ENCODE measurements around the gene KRT86.
"Not testable (repeated sequence)": the region's sequence is repeated elsewhere in the genome, so short reads cannot be mapped to it uniquely, and the experiment has no call there.

The KRT86 gene

DNA sequence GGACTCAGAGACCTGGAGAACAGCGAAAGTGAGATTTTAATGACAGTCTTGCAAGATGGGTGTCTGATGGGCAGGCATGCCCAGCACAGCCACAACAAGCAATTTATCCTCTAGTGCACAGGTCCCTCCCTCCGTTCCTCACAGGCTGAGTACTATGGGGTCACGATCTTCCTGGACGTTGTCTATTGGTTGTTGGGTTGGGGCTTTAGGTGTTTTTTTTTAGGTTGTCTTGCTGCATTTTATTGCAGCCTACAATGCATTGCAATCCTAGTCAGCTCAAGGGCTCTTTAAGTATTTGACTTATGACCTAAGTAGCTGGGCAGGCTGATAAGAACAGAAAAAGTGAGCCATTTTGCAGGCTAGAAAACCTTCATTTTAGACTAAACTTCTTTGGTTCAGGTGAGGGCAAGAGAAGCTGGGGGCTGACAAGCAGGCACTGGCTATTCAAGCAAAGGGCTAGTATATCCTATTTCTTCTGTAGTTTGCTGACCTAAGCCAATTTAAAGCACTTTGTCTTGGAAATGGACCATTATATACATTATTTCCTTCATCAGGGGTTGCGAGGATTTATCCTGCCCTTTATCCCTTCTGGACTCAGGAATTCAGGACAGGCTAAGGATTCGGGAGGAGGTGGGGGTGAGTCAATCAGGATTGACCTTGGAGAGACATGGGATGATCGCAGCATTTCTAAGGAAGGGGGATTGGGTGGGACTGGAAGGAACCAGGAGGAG lies 35.4 kb upstream of the KRT86 start:
- no peak for DNase-seq

DNA sequence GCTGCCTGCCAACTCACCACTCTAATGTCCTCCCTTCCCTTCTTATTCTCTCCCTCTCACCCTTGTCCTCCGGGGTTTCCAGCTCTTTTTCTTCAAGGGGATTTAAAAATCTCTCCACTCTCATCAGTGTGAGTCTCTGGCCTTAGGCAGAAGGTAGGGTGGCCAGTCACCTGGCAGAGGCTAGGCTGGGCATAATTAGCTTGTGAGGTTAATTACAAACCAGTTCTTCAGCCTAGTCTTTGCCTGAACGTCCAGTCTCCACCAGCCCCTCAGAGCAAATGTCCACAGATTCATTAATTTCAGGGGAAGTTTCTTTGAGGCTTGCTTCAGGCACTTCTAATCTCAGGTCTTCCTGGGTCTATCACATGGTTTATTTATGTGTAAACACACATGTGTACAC lies 34.7 kb upstream of the KRT86 start:
- no peak for DNase-seq

DNA sequence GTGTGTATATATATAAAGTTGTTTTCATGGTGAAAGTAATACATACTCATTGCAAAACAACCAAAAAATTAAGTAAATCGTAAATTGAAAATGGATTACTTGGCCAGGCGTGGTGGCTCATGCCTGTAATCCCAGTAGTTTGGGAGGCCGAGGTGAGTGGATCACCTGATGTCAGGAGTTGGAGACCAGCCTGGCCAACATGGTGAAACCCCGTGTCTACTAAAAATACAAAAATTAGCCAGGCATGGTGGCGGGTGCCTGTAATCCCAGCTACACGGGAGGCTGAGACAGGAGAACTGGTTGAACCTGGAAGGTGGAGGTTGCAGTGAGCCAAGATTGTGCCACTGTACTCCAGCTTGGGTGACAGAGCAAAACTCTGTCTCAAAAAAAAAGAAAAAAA lies 34.2 kb upstream of the KRT86 start:
- not testable (repeated sequence) for DNase-seq

DNA sequence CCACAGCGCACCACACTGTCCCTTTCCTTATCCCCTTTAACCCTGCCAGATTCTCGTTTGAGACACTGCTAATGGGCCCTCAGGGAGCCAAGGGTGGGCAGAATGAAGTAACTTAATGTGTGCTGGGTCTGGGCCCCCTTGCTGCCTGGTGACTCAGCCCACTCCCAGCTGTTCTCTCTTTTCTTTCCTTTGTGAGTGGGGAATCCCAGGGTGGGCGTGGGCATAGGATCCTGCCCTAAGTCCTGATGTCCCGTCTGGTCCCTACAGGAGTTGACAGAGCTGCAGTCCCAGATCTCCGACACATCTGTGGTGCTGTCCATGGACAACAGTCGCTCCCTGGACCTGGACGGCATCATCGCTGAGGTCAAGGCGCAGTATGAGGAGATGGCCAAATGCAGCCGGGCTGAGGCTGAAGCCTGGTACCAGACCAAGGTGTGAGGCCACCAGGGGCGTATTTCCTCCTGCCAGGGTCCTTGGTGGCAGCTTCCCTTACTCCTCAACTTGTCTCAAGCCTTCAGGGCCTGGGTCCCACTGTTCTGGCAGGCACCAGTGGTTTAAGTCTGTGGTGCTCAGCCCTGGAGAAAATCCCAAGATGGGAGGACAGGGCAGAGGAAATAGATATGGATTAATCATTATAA lies 33.1 kb upstream of the KRT86 start:
- no peak for DNase-seq

DNA sequence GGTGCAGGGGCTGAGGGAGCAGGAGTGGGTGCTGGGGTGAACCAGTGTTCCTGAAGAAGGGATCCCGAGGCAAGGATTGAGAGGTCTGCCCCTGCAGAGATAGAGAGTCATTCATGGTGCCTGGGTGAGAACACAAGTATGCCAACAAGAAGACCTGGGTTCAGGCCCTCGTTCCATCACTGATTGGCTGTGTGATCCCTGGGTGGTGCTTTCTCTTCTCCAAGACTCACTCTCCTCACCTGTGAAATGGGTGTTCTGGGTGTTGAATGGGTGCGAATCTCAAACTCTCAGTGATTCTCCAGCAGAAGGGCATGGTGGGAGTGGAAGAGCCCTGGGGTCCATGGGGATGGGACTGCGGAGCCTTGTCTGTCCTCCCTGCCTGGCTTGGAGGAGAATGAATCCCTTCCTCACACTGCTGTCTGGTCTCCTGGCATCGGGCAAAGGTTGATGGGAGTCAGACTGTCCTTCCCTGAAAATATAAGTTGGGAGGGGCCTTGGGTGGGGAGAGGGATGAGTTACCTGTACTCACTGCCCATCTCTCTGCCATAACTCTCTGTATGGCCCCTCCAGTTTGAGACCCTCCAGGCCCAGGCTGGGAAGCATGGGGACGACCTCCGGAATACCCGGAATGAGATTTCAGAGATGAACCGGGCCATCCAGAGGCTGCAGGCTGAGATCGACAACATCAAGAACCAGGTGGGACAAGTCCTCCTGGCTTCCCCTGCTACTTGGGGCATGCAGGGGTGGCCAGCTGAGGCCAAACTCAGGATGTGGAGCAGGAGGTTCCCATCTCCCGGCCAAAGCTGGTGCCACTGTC lies 31.8 kb upstream of the KRT86 start:
- DNase-seq = no peak

DNA sequence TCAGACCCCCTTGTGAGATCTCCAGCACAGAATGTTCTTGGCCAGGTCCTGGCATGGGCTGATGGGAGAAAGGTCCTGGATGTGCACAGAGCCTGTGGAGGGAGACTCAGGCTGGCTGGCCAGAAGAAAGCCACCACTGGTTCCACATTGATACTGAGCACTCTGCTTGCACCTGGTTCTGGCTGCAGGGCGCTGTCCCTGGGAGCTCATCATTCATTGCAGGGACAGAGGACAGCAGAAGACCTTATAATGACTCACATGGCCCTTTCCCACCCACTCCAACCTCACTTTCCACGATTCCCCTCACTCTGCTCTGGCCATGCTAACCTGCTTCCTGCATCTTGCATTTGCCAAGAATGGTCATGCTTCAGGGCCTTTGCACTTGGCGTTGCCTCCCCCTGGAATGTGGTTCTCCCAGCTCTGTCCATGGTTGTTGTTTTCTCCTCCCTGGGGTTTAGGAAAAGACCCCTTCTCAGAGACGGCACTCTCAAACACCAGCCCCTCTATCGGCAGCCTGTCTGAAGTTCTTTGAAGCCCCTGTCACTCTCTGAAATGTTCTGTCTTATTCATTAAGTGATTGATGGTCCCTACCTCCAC lies 31.1 kb upstream of the KRT86 start:
- DNase-seq = no peak

DNA sequence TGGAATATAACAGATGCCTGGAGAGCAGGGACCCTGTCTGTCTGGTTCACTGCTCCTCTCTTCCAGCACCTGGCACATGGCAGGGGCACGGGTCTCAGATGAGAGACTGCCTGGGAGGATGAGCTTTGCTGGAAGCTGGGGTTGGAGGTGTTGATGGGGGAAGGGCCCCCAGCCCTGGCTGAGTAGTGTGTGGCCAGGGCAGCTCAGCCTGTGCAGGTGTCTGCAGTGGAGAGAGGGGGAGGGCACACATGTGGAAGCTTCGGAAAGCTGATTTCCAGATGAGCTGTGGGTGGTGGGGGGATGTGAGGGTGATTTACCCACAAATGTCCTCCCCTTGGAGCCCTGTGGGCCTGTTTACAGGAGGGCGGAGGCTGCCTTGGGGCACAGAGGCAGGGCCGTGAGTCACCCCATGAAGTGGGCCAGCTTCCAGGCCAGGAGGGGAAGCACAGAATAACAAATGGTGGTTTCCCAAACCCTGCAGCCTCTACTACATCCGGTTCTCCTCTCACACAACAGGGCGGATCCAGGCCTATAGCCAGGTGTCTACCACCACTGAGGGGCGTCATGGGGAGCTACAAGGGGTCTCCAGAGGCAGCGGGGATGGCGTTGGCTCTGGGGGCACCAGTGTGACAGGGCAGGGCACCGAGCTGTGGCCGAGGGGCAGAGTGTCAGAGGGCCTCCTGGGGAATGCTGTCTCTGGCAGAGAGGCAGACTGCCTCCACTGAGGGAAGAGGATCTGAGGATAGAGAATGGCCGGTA lies 30.4 kb upstream of the KRT86 start:
- peak; percentile 8 for DNase-seq

DNA sequence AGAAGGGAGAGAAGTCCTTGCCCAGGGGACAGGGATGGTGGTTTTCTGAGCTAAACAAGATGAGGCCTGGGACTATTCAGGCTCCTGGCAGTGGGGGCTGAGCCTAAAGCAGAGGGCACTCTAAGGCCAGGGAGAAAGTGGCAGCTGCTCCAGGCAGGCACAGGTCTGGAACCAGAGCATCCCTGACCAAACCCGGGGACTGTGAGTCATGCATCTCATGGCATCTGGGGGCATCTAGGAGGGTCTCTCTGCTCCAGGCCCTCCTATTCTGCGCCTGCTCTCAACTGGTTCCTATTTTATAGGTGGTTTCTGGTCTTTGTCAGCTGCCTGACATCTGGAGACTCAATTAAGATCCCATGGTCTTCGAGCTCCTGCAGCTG lies 29.8 kb upstream of the KRT86 start:
- no peak for DNase-seq

DNA sequence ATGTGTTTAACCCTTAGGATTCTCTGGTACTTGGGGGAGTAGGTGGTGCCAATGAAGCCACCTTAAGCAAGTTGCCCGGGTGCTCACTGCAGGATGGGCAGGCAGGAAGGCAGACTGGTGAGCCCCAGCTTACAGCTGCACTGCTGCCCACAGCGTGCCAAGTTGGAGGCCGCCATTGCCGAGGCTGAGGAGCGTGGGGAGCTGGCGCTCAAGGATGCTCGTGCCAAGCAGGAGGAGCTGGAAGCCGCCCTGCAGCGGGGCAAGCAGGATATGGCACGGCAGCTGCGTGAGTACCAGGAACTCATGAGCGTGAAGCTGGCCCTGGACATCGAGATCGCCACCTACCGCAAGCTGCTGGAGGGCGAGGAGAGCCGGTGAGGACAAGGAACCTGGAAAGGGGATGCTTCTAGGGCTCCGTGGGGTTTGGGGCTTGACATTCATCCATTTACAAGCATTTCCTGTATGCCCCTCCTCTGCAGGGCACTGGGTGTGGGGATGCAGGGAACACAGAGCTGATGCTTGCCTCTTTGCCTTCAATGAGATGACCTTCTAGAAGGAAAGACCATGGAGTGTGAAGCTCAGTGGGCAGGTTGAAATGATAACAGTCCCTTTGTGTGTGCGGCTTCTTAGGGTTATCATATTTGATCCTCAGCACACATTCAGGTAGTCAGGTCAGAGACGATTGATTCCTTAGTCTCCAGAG lies 29.0 kb upstream of the KRT86 start:
- no peak for DNase-seq

DNA sequence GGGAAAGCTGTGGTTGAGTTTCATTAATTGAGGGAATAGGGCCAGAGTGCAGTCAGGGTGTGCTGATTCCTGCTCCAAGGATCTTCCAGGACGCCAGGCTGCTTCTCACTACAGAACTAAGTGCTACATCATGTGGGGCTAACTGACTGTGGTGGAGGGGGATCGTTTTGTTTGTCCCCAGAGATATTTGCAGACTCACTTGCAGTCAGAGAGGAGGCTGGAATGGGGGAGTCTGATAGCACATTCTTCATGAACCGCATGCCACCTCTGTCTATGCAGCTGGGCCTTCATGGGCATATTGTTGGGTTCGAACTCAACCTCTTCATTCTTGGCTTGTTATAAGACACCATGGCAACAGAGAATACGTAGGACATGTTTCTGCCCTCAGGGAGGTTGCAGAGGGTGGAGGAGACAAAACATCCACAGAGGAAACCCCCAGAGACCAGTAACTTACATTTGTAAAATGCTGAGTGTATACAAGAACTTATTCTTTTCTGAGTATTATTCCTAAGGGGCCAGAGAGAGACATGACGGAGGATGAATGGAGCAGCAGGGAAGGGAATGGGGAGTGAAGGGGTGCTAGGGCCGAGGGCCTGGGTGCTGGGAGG lies 28.4 kb upstream of the KRT86 start:
- no peak for DNase-seq

DNA sequence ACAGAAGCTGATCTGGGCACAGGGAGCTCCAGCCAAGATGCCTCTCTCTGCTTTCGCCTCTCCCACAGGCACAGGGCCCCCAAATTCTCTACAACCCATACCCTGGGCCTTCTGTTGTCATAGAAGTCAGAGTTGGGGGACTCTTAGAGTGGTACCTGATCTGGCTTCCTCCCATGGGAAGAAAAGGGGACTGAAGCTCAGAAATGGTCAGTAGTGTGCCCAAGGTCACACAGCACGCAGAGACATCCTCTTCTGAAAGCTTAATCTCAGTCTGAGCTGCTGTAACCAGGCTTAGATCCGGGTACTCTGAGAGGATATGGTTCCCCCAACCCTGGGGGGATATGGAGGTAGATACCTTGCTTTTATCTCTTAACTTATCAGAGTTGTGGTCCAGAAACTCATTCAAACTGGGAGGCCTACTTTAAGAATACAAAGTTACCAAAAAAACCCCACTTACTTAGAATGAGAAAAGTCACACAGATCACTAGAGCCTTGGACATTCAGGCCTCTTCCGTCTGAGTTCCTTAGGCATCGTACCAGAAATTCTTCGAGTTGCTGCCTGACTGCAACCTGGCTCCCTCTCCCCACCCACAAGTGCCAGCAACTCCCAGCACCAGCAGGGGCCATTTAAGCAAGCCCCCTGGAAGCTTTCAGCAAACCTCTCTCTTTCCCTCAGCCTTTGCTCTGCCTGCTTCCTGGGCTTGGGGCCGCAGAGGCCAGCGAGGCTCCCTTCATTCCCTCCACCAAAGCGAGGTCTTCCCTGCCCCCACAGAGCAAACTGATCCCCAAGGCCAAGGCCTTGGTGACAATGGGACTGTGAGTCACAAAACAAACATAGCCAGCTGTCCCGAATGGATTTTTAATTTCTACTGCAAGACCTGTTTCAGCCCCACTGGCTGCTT lies 27.5 kb upstream of the KRT86 start:
- DNase-seq = no peak

DNA sequence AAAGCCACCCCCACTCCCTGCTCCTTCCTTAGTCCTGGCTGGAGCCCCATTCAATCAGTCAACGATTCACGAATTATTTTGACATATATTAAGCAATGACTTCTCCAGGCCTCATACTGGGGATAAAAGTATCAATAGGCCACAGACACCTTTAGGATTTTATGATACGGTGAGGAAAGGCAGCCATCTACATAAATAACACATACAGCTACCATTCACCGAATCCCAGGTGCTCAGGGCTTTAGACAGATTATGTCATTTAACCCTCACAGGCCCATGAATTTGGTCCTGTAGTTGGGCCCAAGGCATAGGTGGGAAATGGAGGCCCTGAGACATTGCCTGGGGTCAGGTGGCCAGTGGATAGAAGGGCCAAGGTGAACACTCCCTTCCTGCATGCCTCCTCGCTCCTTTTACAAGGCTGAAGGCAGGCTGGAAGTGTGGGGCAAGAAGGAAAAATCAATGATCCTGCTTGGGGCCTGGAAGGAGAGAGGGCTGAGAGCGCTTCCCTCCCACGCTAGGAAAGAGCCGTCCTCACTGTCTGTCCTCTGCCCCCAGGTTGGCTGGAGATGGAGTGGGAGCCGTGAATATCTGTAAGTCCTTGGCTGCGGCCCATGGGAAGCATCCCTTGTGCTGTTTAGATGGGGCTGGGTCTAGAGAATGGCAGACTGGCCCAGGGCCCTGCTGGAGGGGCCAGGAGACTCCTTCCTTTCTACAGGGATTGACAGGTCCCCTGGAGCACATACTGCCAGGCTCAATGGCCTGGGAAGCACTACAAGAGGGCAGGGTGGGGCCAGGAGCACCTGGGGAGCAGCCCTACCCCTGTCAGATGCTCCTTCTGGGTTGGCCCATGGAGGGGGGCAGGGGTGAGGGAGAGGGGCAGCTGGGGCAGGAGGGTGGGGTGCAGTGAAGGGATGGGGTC lies 26.6 kb upstream of the KRT86 start:
- DNase-seq = no peak

DNA sequence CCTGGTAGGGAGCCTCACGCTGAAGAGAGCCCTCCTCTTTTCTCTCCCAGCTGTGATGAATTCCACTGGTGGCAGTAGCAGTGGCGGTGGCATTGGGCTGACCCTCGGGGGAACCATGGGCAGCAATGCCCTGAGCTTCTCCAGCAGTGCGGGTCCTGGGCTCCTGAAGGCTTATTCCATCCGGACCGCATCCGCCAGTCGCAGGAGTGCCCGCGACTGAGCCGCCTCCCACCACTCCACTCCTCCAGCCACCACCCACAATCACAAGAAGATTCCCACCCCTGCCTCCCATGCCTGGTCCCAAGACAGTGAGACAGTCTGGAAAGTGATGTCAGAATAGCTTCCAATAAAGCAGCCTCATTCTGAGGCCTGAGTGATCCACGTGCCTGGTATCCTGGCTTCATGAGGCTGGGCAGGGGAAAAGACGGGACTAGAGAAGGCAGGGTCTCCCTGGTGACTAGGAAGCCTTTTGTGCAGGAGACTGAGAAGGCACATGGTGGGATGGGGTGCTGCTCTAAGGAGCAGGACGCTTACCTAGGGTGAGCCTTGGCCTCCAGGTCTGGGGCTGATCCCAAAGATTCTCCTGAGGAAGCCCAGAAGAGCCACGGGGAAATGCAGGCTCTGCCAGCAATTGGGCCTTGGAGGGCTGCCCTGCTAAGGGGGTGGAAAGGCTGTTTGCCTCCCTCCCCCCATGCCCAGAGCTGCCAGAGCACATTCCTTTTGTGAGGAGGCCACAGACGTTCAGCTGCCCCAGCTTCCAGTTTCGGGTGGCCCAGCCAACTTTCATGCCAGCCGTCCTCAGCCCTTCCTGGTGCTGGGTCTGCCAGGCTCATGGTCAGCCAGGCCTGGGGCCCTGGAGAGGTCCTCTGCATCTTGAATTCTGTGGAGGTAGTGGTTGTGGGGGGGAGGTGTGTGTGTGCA lies 25.6 kb upstream of the KRT86 start:
- no peak for DNase-seq

DNA sequence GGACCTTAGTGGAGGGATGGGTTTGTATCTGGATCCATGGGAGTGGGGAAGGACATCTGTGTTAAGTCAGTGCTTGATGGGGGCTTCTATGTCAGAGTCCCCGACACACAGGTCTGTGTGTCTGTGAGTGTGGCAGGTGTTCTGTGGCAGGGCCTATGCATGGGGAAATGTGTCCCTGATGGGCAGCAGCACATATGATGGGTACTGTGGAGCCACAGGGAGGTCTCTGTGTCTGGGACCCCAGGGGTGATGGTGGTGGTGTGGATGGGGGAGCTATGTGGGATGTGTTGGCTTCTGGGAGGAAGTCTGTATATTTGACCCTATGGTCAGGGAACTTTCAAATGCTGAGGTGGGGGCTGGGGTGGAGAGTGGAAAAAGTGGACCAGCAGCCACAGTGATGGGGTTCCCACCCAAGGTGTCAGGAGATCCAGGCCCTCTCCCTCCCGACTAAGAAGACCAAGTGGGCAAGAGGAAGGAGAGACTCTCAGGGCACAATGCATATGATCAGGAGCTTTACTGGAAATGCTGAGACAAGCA lies 24.9 kb upstream of the KRT86 start:
- no peak for DNase-seq

DNA sequence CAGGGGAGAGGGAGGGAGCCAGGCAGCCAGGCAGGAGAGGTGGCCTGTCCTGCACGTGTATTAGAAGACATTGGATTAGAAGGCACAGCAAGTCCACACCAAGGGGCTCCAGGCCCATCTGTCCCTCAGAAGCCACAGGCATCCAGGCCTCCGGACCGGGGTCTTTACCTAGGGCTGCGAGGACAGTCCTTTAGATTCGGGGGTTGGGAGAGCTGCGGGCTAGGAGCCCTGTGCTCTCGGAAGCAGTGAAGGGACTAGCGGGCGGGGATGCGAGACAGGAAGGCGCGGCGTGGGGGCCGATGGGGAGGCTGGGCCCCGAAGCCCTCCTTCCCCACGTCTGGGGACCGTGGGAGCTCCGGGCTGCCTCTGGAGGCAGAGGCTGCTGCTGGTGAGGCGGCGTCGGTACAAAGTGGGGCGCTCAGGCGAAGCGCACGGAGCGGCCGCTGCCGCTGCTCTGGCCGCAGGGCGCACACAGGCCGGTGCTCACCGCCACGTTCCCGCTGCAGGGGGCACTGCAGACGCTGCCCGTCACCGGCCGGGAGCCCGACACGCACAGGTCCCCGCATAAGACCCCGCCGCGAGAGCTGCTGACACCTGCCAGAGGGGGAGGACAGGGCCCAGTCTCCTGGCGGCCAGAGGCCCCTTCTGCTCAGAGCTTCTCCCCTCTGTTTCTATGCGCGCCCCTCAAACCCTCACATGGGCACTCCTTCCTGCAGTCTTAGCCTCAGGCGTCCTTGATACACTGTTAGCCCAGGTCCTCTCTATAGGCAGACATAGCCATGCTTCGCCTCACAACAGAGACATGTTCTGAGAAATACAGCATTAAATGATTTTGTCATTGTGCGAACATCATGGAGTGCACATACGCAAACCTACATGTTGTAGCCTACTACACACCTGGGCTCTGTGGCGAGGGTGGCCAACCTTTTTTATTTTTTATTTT lies 24.1 kb upstream of the KRT86 start:
- DNase-seq = no peak

DNA sequence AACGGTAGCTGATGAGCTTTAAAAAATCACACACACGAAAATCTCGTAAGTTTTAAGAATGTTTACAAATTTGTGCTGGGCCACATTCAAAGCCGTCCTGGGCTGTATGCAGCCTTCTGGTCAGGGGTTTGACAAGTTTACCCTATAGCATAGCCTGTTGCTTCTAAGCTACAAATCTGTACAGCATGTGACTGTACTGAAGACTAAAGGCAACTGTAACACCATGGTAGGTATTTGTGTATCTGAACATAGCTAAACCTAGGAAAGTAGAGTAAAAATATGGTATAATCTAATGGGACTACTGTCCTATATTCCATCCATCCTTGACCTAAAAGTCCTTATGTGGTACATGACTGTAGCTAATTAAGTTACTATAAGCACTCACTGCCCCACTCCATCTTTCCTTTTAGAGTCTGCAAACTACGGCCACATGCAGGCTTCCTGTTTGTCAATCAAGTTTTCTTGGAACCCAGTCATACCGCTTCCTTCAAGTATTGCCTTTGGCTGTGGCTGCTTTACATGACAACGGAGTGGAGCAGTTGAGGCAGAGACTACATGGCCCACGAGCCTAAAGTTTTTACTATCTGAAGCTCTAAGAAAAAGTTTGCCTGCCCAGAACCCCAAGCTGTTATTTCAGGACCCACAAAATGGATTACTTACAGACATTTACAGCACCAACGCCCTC lies 22.9 kb upstream of the KRT86 start:
- no peak for DNase-seq

All from NCI-H1105 treated with DMSO at 0.1 percent for 48 hours (cell line).